Stimulated activated CD4-positive, alpha-beta T cell treated with anti-CD3 and anti-CD28 coated beads, Interleukin-15, amount 100 ng/mL, for 48 hours (primary cell): ENCODE measurements around the gene CDC16.

Experiments used
- DNase-seq, 2 donors: peaks; one replicate each; pipeline ENCODE4 v3.0.0-alpha.2; 2020; ENCODE audit warnings: low read depth in 2 of 2

Gene CDC16

DNA sequence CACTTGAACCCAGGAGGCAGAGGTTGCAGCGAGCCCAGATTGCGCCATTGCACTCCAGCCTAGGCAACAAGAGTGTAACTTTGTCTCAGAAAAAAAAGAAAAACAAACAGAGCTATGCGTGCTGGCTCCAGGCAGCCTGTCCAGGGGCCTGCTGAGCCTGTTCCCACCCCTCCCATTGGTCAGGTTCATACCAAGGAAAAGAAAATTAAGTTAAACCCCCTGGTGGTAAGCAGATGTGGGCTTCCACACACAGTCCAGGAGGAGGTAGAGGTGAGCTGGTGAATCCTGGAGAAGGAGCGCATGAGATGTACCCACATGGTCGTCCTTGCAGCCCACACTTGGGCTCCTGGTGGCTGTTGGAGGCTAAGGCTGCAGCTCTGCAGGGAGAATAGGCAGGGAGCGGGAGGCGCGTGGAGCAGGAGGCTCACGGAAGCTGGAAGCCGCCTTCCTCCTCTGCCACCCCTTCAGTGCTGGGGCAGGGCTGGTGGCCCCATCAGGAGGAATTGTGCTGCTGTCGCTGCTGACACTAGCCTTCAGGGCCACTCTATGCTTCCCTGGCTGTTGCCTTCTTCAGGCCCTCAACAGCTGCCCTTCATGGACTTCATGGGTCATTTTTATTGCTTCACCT, 69.1 kb downstream of the CDC16 start:
- DNase-seq = no peak

DNA sequence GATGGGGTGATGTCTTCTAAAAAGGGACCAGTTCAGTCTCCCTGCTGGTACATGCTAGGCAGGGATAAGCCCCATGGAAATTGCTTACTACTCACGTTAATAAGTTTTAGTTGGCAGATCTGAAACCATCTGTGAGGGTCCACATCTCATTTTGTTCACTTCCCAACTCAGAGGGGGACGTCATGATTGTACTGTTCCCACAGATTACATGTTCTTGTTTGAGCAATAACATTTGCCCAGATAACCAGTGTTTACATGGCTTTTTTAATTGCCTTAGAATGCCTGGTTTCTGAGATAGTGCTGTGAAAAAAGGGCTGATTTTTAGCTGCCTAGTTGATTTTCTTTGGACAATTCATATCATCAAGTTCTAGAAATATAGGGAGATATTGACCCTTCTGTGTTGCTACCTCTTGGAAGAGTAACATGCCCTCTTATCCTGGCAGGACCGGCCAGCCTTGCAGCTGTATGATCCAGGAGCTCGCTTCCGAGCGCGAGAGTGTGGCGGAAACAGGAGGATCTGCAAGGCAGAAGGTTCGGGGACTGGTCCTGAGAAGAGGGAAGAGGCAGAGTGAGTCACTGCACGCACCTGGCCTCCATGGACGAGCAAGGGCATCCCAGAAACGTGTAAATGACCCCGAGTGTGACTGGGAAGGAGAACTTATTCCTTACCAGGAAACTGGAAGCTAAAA, 69.8 kb downstream of the CDC16 start:
- no peak for DNase-seq

DNA sequence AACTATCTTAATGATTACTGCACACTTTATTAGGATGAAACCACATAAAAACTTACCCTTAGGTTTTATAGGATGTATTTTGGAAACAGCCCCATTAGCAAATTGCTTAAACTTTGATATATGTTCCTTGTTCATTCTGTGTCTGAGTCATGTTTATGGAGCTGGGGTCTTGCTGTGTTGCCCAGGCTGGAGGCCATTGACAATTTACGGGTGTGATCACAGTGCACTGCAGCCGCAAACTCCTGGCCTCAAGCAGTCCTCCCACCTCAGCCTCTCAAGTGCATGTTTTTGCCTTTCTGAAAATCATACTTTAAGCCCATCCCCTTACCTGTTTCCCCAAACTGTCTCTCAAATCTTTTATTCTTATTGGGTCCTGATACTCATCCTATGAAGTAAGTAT, 74.4 kb downstream of the CDC16 start:
- no peak for DNase-seq

DNA sequence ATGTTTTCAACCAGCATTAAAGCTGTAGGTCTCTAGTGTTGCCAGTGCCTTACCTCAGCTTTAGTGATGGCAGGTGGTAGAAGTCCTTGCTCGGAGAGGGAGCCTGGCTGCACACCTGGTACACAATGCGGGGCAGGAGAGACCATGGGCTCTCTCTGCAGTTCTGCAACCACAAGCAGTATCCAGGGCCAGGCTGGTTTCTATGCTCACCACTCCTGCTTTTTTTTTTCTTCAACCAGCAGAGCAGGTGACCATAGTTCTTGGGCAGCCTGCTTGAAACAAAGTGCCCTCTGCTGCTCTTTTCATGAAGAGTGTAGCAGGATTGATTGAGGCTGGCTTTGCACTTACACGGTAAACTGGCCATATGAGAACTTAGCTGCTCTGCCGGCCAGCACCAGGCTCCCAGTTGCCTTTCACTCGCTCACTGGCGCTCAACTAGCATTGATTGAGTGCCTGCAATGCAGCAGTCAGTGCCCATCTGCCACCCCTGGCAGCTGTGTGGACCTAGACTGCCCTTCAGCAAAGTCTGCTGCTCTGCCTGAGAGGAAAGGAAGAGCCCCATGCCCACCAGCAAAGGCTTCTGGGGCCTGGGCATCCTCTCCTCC, 75.2 kb downstream of the CDC16 start:
- DNase-seq = no peak

DNA sequence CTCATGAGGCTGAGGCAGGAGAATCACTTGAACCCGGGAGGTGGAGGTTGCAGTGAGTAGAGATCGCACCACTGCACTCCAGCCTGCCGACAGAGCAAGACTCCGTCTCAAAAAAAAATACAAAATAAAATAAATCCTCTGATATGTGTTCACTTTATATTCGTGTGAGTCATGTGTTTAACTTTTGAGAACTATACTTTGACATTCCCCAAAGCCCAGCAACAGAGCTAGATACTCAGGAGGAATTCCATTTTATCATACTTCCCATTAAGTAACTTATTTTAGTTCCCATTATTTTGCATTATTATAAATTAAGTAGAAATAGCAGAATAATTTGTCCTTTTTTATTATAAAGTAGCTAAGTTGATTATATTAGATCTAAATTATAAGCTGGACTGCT, 76.3 kb downstream of the CDC16 start:
- no peak for DNase-seq

DNA sequence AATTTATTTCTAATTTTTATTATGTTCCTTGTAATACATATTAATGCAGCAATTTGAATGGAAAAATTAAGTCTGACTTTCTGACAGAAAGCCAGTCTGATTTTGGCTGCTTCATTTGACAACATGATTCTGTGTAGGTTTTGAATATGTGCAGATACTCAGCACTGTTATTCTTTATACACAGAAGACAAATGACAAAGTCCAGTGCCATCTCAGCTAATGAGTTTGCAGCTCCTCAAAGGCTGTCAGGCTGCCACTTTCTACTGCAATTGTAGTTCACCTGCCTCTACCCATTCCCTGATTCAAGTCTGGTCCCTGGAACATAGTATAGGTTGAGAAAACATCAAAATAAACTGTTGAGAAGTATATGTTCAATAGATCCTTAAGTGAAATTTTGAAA, 76.7 kb downstream of the CDC16 start:
- no peak for DNase-seq

DNA sequence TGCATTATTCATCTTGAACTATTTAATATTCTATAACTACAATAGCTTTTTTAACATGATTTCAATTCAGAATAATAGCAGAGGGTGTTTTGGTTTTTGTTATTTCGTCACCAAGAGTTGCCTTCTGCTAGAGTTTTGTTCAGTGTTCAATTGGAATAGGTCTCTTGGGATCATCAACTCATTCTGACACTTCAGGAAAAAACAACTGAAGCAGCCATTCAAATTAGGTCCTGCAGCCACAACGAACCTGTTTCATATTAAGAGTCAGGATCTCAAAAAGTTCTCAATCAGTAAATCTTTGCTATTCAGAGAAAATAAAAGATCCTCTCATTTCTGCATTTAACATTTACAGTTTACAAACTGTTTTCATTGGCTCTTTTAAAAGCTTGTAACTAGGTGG, 77.2 kb downstream of the CDC16 start:
- no peak for DNase-seq

DNA sequence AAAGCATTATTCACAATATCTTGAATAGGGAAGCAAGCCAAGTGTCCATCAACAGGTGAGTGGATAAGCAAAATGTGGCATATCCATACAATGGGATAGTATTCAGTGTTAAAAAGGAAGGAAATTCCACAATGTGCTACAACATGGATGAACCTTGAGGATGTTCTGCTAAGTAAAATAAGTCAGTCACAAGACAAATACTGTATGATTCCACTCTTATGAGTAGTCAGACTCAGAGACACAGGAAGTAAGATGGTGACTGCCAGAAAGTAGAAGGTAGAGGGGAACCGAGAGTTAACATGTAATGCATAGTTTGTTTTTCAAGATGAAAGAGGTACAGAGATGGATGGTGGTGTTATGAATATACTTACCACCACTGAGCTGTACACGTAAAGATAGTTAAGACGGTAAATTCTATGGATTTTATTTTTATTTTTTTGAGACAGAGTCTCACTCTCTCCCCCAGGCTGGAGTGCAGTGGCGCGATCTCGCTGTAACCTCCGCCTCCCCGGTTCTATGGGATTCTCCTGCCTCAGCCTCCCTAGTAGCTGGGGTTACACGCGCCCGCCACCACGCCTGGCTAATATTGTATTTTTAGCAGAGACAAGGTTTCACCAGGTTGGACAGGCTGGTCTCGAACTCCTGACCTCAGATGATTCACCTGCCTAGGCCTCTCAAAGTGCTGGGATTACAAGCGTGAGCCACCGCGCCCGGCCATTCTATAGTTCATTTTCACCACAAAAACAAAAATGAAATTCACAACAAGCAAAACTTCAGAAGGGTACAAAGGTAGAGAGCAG, 78.6 kb downstream of the CDC16 start:
- peak; percentile 45 to 47 for DNase-seq

DNA sequence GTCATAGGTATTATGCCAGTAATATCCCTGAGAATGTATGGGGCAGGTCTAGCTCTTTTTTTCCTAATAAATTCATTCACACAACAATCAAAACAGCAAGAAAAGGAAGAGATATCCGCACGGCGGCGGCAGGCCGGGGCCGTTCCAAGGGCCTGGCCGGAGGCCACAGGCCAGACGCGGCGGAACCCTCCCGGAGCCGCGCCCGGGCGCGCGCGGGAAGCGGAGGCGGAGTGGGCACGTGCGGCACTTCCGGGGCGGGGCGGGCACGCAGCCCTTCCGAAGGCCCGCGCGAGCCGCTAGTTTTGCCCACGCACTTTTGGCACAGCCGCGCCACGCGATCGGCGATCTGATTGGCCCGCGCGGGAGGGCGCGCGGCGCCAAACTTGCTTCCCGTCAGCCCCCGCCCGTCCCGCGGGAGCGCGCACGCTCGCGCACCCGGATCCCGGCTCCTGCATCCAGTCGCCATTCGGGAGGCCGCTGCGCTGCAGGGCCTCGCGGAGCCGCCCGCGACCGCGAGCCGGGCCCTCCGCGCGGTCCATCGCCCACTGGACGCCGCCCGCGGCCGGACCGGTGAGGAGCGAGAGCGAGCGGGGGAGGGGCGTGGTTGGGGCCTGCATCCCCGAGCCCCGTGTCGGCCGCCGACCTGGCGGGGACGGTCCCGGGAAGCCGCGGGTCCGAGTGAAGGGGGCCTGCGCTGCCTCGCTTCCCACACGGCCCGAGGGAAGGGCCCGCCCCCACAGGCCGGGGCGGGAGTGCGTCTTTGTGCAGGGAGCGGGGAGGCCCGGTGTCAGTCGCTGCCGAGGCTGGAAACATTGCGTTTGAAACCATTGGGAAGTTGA, 79.6 kb downstream of the CDC16 start, which contains the start of gene CHAMP1:
CHAMP1 (plus strand) TSS at position 430 of the 839 bp plus-strand sequence. CDS start 9,340 bp downstream, outside the sequence.
- peak; percentile 90 to 95 for DNase-seq

DNA sequence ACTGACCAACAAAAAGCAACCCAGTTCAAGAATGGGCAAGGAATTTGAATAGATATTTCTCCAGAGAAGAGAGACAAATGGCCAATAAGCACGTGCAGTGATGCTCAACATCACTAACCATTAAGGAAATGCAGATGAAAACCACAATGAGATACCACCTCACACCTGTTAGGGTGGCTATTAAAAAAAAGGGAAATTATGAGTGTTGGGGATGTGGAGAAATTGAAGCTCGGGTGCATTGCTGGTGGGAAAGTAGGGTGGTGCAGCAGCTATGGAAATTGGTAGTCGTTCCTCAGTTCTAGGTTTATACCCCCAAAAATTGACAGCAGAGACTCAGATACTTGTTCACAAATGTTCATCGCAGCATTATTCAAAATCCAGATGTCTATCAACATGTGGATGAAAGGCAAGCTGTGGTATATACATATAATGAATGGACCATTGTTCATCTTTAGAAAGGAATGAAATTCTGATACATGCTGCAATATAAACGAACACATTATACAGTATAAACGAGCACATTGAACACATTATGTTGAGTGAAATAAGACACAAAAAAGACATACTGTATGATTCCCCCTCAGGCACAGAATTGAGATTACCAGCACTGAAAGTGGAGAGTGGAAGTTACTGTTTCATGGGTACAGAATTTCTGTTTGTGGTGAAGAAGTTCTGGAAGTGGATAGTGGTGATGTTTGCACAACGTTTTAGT, 80.5 kb downstream of the CDC16 start:
- no peak for DNase-seq

DNA sequence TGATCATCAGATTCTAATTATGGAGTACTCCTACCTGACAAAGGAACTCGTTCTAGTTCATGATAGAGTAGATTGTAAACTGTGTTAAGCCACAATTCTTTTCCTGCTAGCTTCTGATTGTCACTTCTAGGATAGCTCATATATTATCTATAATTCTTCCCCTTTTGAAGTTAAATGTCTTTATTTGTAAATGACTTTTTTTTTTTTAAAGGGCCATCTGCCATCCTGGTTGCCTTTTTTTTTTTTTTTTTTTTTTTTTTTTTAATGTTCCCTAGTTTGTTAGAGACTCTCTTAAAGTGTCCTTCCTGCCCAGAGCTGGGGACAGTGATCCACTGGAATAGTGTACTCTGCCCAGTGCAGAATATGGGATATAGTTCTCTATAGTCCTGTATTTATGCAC, 83.9 kb downstream of the CDC16 start:
- no peak for DNase-seq

DNA sequence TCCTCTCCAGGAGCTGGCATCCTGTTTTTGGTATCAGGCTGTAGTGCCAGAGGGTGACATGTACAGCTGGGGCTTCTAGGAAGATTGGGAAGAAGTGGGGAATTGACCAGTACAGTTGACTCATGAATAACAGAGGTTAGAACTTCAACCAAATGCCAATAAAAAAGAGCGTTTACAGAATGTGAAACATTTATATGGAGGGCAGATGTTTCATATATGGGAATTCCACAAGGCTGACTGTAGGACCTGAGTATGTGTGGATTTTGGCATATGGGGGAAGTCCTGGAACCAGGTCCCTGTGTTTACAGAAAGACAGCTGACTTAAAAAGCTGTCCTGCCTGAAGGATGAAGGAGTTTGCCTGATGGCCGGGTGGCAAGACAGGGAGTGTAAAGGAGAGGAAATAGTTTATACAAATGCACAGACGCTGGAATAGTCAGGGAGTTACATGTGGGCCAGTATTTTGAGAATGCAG, 84.8 kb downstream of the CDC16 start:
- no peak for DNase-seq

DNA sequence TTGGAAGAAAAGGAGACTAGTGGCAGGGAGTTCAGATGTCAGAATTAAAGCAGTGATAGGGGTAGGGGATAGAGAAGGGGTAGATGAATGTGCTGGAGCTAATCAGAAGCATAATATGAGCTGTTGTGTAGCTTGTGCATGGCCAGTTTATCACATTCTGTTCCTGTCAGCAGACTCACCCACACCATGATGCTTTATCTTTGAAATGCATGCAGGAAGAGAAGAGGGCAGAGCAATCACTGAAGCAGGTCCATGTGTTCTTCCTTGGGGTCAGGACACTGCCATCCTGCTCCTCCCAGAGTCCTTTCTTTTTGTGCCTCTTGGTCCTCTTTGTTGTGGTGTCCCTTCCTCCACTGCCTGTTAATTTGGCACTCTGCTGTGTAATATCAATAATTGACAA, 85.4 kb downstream of the CDC16 start:
- no peak for DNase-seq

DNA sequence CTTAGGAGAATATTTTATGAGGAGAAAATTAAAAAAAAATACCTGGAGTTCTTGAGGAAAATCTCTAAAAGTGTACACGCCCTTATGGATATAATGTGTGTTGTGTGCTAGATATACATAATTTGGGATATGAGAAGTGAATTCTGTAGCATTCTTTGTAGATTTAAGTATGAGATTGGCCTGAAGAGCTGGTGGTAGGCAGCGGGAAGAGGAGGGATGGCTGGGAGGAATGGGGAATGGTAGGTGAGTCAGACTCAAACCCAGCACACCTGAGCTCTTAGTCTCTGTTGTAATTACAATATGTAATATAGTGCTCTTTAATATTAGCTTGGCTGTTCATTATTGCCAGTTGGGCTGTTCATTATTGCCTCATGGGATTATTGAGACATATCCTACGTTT, 86.6 kb downstream of the CDC16 start:
- no peak for DNase-seq
